ENCODE measurements around the gene MCFD2.

Gene MCFD2

DNA sequence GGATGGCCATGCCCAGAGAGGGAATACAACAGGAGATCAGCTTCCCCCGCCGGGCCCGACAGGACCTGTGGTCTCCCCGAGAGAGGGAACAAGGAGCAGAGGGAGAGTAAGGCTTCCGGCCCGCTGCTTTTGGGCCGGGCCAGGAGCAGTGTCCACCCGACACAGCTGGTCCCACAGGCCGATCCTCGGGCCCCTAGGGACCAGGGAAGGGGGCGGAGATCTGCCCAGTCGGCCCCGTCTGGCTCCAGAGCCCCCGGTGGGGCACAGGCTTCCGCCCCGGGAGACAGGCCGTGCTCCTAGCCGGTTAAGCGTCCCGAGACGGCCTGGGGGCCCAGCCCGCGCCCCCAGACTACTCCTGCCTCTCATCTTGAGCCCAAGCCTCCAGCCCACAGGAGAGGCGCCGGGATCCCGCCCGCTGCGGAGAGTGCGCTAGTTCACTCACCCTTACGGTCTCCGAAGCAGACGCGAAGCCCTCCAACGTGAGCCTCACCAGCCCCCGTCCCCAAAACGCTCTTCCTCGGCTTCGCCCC is at the start of gene MCFD2:
Gene MCFD2 (minus strand): TSS at position 526 of the 530 bp plus-strand sequence. CDS start 6,635 bp downstream, outside the sequence.
- no peak for DNase-seq (ENCODE audit: low read depth)

GRCh38 chr2:46964835-46965560 is 49.4 kb upstream of the MCFD2 start:
- DNase-seq (ENCODE audit: low read depth): no peak

DNA sequence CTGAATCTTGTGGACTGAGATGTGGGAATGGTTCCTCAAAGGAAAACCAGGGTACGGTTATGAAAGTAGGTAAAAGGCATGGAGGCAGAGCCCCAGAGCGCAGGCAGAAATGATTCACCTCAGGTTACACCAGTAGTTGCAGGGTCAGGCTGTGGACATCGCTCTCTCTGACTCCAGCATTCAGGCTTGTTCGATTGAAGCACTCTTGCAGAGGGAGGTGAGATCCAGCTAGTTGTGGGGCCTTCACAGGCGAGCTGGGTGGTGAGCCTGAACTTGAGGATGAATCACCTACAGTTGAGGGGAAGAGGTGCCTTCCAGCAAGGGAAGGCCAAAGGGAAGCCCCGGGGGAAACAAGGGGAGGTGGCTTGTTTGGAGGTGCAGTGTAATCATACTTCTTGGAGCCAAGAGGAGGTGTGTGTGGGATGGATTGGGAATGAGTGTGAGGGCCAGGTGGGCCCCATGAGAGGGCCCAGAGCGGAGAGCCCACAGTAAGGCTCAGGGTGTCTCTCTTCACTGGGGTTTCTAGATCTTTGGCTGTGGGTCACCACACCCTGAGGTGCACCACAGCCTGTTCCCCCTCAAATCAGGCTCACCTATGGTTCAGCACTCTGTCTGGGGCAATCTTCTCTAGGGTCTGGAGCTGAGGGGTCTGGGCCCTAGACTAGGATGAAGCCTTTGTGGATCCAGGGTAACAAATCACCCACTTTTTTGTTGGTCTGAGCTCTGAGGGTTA is 48.5 kb upstream of the MCFD2 start:
- DNase-seq (ENCODE audit: low read depth): no peak

DNA sequence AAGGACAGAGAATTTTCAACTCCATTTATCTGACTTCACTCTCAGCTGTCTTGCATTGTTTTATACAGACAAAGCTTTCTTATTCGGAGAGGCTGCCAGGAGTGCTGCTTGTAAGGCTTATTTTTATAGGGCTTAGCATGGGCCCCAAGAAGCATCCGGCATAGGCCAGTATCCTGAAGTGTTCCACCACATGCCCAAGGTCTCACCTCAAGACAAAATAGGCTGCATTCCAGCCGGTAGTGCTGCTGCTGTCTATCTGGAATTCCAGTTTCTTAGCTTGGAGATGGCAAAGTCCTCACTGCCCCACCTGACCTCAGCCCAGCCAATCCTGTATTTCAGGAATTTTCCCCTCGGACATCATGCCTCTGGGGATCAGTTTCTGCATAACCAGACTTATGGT is 47.6 kb upstream of the MCFD2 start:
- no peak for DNase-seq (ENCODE audit: low read depth)

GRCh38 chr2:46962751-46963150 is 47.1 kb upstream of the MCFD2 start:
- DNase-seq (ENCODE audit: low read depth): no peak

GRCh38 chr2:46960618-46961017 is 45.0 kb upstream of the MCFD2 start:
- DNase-seq (ENCODE audit: low read depth): no peak

DNA sequence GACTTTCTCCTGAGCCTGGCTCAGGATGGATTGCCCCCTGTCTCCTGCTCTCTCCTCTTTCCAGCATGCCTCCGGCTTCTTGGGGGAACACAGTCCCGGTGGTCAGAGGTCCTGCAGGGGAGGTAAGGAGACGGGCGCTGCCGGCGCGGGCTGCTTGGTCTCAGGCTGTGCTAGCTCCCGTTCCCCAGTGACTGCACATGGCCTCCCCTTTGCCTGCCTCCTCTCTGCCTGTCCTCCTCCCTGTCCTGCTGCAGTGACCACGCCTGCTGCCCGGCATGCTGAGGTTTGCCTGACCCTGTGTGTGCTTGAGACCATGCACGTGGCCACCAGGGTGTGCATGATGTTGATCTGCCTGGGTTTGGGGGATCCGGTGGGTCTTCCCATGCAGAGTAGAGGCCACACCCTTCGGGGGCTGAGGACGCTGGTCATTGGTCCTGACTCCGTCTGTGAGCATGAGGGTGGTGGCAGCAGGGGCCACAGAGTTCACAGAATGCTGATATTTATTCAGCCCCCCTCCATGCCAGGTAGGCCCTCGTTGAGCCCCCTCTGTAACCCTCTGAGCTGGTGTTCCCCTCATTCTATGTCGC is 42.9 kb upstream of the MCFD2 start:
- DNase-seq (ENCODE audit: low read depth): no peak

- no peak for DNase-seq (ENCODE audit: low read depth)
Measured at GRCh38 chr2:46956981-46957531, 41.5 kb upstream of the MCFD2 start.

GRCh38 chr2:46955764-46956163 is 40.2 kb upstream of the MCFD2 start:
- no peak for DNase-seq (ENCODE audit: low read depth)

GRCh38 chr2:46954951-46955571 is 39.5 kb upstream of the MCFD2 start:
- no peak for DNase-seq (ENCODE audit: low read depth)

GRCh38 chr2:46952171-46952570 is 36.6 kb upstream of the MCFD2 start:
- no peak for DNase-seq (ENCODE audit: low read depth)

- DNase-seq (ENCODE audit: low read depth): no peak
Measured at GRCh38 chr2:46951290-46952064, 35.9 kb upstream of the MCFD2 start.

DNA sequence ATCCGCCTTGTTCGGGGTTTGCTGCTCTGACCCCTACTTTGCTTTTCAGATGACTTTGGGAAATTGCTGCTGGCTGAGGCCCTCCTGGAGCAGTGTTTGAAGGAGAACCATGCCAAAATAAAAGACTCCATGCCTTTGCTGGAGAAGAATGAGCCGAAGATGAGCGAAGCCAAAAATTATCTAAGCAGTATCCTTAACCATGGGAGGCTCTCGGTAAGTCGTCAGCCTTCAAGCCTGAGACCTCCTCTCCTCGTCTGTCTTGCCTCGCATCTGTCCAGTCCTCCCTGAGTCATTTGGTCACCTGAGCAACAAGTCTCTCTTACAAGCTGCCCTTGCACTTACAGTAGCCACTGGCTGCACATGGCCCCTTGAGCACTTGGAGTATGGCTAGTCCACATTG is 34.7 kb upstream of the MCFD2 start:
- no peak for DNase-seq (ENCODE audit: low read depth)

DNA sequence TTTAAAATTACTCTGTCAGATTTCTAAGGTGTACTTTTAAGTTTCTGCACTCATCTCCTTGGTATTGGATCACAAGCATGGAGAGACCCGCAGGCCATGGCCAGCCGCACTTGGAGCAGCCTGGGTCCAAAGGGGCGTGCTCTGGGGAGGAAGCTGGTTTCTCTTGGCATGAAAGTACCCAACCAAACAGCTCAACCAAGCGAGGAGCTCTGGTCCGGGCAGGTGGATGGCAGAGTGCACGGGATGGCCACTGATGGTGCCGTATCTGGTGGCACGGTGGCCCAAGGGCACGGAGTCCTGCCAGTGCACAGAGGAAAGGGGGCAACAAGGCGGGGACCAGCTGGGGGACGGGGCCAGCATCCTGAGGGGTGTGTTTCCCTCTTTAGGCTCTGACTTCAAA is 32.2 kb upstream of the MCFD2 start:
- no peak for DNase-seq (ENCODE audit: low read depth)

GRCh38 chr2:46945671-46946070 is 30.1 kb upstream of the MCFD2 start:
- DNase-seq (ENCODE audit: low read depth): no peak

- DNase-seq (ENCODE audit: low read depth): no peak
Measured at GRCh38 chr2:46943881-46944798, 28.5 kb upstream of the MCFD2 start.

- no peak for DNase-seq (ENCODE audit: low read depth)
Measured at GRCh38 chr2:46942891-46943626, 27.5 kb upstream of the MCFD2 start.

DNA sequence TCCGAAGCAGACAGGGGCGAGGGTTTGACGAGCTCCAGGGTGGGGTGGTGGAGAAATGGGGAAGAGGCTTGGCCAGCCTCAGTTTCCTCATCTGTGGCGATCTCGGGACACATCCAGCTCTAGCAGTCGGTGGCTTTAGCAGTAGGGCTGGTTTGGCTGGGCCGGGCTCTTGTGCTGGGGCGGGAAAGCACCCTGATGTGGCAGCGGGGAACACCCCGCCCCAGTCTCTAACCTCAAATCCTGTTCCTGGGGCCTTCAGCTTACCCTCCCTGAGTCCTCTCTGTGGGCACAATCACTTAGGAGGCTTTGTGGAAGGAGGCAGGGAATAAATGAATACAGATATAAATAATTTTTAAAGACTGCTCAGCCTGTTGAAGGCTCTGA is 26.5 kb upstream of the MCFD2 start:
- no peak for DNase-seq (ENCODE audit: low read depth)

GRCh38 chr2:46939626-46940359 is 24.2 kb upstream of the MCFD2 start:
- no peak for DNase-seq (ENCODE audit: low read depth)
